HL-60/S4 treated with retinoic acid at 250 ng/mL for 4 days and 3 days (cell line): ENCODE measurements around the gene SMARCA2.
"Not testable (repeated sequence)": the region's sequence is repeated elsewhere in the genome, so short reads cannot be mapped to it uniquely, and the experiment has no call there.

ENCODE experiments used
- in situ Hi-C: fragments of 300-500 bp; cut with MboI; formaldehyde crosslinking; loops from 2 replicates; pipeline ENCODE4 v1.7.0; 2022; ENCODE audit warnings: low sequenced_read_pairs

SMARCA2 gene

GRCh38 chr9:2132484-2133082 lies 117.4 kb downstream of the SMARCA2 start:
- in situ Hi-C loops = no loop called here

DNA sequence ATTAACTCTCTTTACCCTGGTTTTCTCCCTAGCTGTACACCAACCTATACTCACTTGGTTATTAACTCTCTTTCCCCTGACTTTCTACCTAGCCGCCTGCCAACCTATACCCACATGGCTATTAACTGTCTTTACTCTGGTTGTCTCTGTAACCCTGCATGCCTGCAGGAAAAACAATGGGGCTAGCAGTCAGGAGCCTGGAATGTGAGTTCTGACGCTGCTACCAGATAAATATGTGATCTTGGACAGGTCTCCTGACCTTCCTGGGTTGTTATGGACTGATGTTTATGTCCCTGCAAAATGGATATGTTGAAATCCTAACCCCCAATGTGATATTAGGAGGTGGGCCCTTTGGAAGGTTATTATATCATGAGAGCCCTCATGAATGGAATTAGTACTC lies 119.2 kb downstream of the SMARCA2 start:
- in situ Hi-C loops = no loop called here

GRCh38 chr9:2138646-2139045 lies 123.5 kb downstream of the SMARCA2 start:
- in situ Hi-C loops = no loop called here

- in situ Hi-C loops = no loop called here
These were observed 125.6 kb downstream of the SMARCA2 start for GRCh38 chr9:2140600-2141223.

DNA sequence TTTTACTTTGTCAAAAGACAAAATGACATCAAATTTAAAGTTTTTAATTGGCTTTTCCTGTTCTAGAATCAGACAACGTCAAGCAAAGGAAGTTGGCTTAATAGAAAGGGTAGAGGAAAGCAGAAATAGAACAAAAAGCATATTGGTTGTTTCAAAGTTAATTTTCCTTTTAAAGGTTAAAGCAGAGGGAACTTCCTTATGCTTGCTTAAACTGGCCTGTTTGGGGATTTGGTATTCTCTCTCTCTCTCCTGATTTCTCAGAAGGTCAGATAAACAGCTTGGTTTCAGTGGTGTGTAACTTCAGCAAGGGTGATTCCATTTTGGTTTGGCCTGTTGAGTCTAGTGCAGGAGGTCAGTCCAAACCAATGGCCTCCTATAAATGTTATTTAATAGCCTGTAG lies 127.1 kb downstream of the SMARCA2 start:
- in situ Hi-C loops = no loop called here

GRCh38 chr9:2144619-2145018 lies 129.5 kb downstream of the SMARCA2 start:
- in situ Hi-C loops = no loop called here

DNA sequence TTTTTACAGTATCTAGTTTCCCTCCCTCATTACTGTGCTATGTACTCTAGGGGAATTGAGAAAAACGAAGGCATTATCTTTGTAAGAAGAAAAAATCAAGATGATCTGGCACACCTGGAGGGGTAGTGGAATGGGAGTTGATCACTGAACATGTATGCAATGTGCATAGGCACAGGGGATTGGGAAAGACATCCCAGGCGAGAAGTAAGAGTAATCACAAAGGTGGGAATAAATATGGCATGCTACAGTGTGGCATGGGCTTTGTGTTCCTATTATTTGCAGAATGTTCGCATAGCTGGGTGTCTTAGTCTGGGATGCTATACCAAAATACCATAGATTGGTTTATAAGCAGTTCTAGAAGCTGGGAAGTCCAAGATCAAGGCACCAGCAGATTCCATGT lies 130.6 kb downstream of the SMARCA2 start:
- in situ Hi-C loops = no loop called here

- in situ Hi-C loops = not testable (repeated sequence)
These were observed 131.6 kb downstream of the SMARCA2 start for GRCh38 chr9:2146700-2147099.

DNA sequence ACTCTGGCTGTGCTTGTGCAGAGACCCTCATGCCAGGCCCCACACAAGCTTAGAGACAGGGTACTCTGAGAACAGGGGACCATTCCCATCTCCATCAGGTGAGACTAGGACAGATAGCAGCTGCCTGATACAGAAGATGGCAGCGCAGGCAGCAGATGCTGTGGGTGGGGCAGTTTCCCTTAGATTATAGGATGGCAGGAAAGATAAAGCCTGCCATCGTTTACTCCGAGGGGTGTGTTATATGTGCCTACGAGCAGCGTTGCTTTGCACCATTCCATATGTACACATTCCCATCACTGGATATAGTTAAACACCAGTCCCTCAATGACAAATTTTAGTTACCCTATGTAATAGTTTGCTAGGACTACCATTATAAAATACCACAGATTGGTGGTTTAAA lies 135.2 kb downstream of the SMARCA2 start:
- in situ Hi-C loops = no loop called here

- in situ Hi-C loops = no loop called here
These were observed 136.0 kb downstream of the SMARCA2 start for GRCh38 chr9:2151171-2151570.

- in situ Hi-C loops = no loop called here
These were observed 138.0 kb downstream of the SMARCA2 start for GRCh38 chr9:2152966-2153629.

GRCh38 chr9:2153630-2154217 lies 138.6 kb downstream of the SMARCA2 start:
- in situ Hi-C loops = no loop called here

- in situ Hi-C loops = no loop called here
These were observed 139.6 kb downstream of the SMARCA2 start for GRCh38 chr9:2154731-2155130.

GRCh38 chr9:2155966-2156365 lies 140.8 kb downstream of the SMARCA2 start:
- in situ Hi-C loops = no loop called here

- in situ Hi-C loops = no loop called here
These were observed 142.3 kb downstream of the SMARCA2 start for GRCh38 chr9:2157277-2158110.

- in situ Hi-C loops = no loop called here
These were observed 143.0 kb downstream of the SMARCA2 start for GRCh38 chr9:2158111-2158610.

DNA sequence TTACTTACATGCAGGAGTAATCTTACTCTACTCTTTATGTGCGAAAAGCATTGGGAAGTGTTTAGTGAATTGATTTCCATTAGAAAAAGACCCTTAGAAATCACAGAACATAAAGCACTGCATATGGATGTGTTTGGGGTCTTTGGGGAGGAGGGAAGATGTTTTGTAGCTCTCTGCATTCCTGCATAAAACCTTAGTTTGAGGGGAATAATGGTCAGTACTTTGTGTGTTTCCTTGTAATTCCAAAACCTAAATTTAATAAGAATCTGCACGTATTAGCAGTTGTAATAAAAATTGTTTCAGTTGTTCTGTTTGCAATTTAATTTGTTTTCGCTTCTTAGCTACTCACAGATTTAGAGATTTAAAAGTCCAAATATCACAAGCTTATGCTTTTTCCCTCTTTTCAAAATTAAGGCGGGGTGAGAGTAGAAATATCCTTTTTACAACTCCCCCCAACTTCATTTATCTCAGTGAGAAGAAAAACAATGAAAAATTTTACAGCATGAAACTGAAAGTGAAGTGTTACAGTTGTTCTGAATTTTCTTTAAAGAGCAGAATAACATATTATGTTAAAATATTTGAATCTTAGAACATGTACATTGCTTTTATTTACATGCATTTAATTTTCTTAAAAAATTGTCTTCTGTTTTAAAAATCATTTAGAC lies 143.8 kb downstream of the SMARCA2 start:
- in situ Hi-C loops = no loop called here

- in situ Hi-C loops = no loop called here
These were observed 144.6 kb downstream of the SMARCA2 start for GRCh38 chr9:2159521-2160454.

- in situ Hi-C loops = no loop called here
These were observed 146.5 kb downstream of the SMARCA2 start for GRCh38 chr9:2161661-2162060.
